Progenitor cell of endocrine pancreas (in vitro differentiated cells): Measurements from ENCODE around the gene C4orf50. TPM values are rescaled to one million over a fixed set of nuclear protein-coding genes. Genes with fewer than 3 reads are reported as not detected.

ENCODE experiments used
- DNase-seq: peaks from one replicate; pipeline ENCODE4 v3.0.0; 2021; ENCODE audit warnings: low spot score; ENCODE audit not compliant: unreplicated experiment
- H3K27ac Mint-ChIP-seq: 2 replicates; pipeline ENCODE4 v1.8.0; 2021; ENCODE audit warnings: mild to moderate bottlenecking, moderate library complexity, mixed read lengths
- H3K27me3 Mint-ChIP-seq: 2 replicates; pipeline ENCODE4 v1.8.0; 2021; ENCODE audit warnings: mixed read lengths
- H3K36me3 Mint-ChIP-seq: 2 replicates; pipeline ENCODE4 v1.8.0; 2022; ENCODE audit warnings: mixed read lengths; ENCODE audit not compliant: insufficient read depth
- H3K4me1 Mint-ChIP-seq: 2 replicates; pipeline ENCODE4 v1.8.0; 2021; ENCODE audit warnings: low read depth, mixed read lengths
- H3K4me3 Mint-ChIP-seq: 2 replicates; pipeline ENCODE4 v1.8.0; 2021; ENCODE audit warnings: low read depth, mild to moderate bottlenecking, moderate library complexity, mixed read lengths
- H3K9me3 Mint-ChIP-seq: 2 replicates; pipeline ENCODE4 v1.8.0; 2021; ENCODE audit warnings: low read depth, mixed read lengths
- CTCF ChIP-seq: fragments of 200-600 bp; sonication (generic); IDR thresholded peaks from one replicate; pipeline ENCODE4 v1.5.0; 2021; ENCODE audit warnings: antibody characterized with exemption, mild to moderate bottlenecking; ENCODE audit not compliant: unreplicated experiment
- total RNA-seq: library from RNA; stranded (reverse); gene quantifications from 2 replicates; pipeline ENCODE4 v1.2.1, GENCODE V29; 2021

Gene C4orf50
- total RNA-seq, 1 donor from 2014 or later, result 0.19 TPM

GRCh38 chr4:5990446-5991160, 27.6 kb downstream of the C4orf50 start:
- no peak for TF ChIP-seq CTCF
- Mint-ChIP-seq H3K4me3 (no peak overlapping the region), H3K4me1 (no peaks in the 10 kb centered on the region), H3K9me3 (no peaks in the 10 kb centered on the region), H3K27me3 (peaks cover 39% of the 10 kb centered on the region), H3K27ac (no peak overlapping the region), H3K36me3 (no peaks in the 10 kb centered on the region)
- DNase-seq, result no peak

- Mint-ChIP-seq H3K4me1 (no peaks in the 10 kb centered on the region), H3K36me3 (no peaks in the 10 kb centered on the region), H3K27ac (no peak overlapping the region), H3K9me3 (peaks cover 7% of the 10 kb centered on the region), H3K4me3 (no peak overlapping the region), H3K27me3 (peaks cover 35% of the 10 kb centered on the region)
- DNase-seq, result no peak
- no peak for TF ChIP-seq CTCF
Observed at GRCh38 chr4:5989236-5990225, 28.7 kb downstream of the C4orf50 start.

GRCh38 chr4:5988086-5988845, 30.0 kb downstream of the C4orf50 start:
- Mint-ChIP-seq H3K27ac (no peak overlapping the region), H3K36me3 (no peaks in the 10 kb centered on the region), H3K27me3 (peaks cover 39% of the 10 kb centered on the region), H3K4me1 (no peaks in the 10 kb centered on the region), H3K9me3 (peaks cover 16% of the 10 kb centered on the region), H3K4me3 (no peak overlapping the region)
- no peak for TF ChIP-seq CTCF
- no peak for DNase-seq

GRCh38 chr4:5984843-5985242, 33.4 kb downstream of the C4orf50 start:
- no peak for DNase-seq
- Mint-ChIP-seq H3K9me3 (peaks cover 16% of the 10 kb centered on the region), H3K27me3 (peaks cover 42% of the 10 kb centered on the region), H3K4me1 (no peaks in the 10 kb centered on the region), H3K36me3 (no peaks in the 10 kb centered on the region), H3K27ac (no peak overlapping the region), H3K4me3 (no peak overlapping the region)
- TF ChIP-seq CTCF, result no peak
